Astrocyte (in vitro differentiated cells and primary cell): ENCODE results near the gene NR2F2. TPM values are rescaled to one million over a fixed set of nuclear protein-coding genes. Genes with fewer than 3 reads are reported as not detected.

ENCODE experiments used
- DNase-seq: peaks from one replicate; pipeline ENCODE4 v3.0.0-alpha.2; 2010; ENCODE audit warnings: low read depth
- FAIRE-seq: peaks from 2 replicates; lab custom pipeline; 2011; peaks lifted over from hg19 to GRCh38; lab: Jason Lieb, UNC
- H2AFZ ChIP-seq: 2 replicates; pipeline ENCODE4 v1.6.0; 2012; ENCODE audit warnings: low read depth, low read length, inconsistent platforms
- H3K27ac ChIP-seq: 2 replicates; pipeline ENCODE4 v1.5.1; 2011; ENCODE audit warnings: low read depth, low read length, inconsistent platforms
- H3K27me3 ChIP-seq: 2 replicates; pipeline ENCODE4 v1.6.0; 2011; ENCODE audit warnings: low read length, inconsistent platforms; ENCODE audit not compliant: insufficient read depth
- H3K36me3 ChIP-seq: 2 replicates; pipeline ENCODE4 v1.5.1; 2011; ENCODE audit warnings: low read length, inconsistent platforms; ENCODE audit not compliant: insufficient read depth
- H3K4me1 ChIP-seq: 2 replicates; pipeline ENCODE4 v1.5.1; 2011; ENCODE audit warnings: low read length, inconsistent platforms; ENCODE audit not compliant: insufficient read depth
- H3K4me2 ChIP-seq: 2 replicates; pipeline ENCODE4 v1.6.0; 2012; ENCODE audit warnings: low read length, inconsistent platforms
- H3K4me3 ChIP-seq: 2 replicates; pipeline ENCODE4 v1.5.1; 2011; ENCODE audit warnings: low read depth, mild to moderate bottlenecking, low read length, inconsistent platforms; ENCODE audit not compliant: insufficient read depth
- H3K79me2 ChIP-seq: 2 replicates; pipeline ENCODE4 v1.6.0; 2012; ENCODE audit warnings: mild to moderate bottlenecking, low read length, inconsistent platforms; ENCODE audit not compliant: insufficient read depth
- H3K9ac ChIP-seq: 2 replicates; pipeline ENCODE4 v1.6.0; 2012; ENCODE audit warnings: mild to moderate bottlenecking, low read length, inconsistent platforms
- H3K9me3 ChIP-seq: 2 replicates; pipeline ENCODE4 v1.5.1; 2012; ENCODE audit warnings: low read depth, mild to moderate bottlenecking, low read length, inconsistent platforms; ENCODE audit not compliant: insufficient read depth
- H4K20me1 ChIP-seq: 2 replicates; pipeline ENCODE4 v1.6.0; 2012; ENCODE audit warnings: low read length, inconsistent platforms; ENCODE audit not compliant: insufficient read depth
- H3K27ac Mint-ChIP-seq: one replicate; pipeline ENCODE4 v1.8.0; 2021; ENCODE audit warnings: mild to moderate bottlenecking, mixed read lengths; ENCODE audit not compliant: unreplicated experiment
- H3K27me3 Mint-ChIP-seq: one replicate; pipeline ENCODE4 v1.8.0; 2021; ENCODE audit warnings: low read depth, mixed read lengths; ENCODE audit not compliant: unreplicated experiment
- H3K36me3 Mint-ChIP-seq: one replicate; pipeline ENCODE4 v1.8.0; 2021; ENCODE audit warnings: low read depth, mixed read lengths; ENCODE audit not compliant: unreplicated experiment
- H3K4me1 Mint-ChIP-seq: one replicate; pipeline ENCODE4 v1.8.0; 2021; ENCODE audit warnings: low read depth, mixed read lengths; ENCODE audit not compliant: unreplicated experiment
- H3K4me3 Mint-ChIP-seq: one replicate; pipeline ENCODE4 v1.8.0; 2021; ENCODE audit warnings: mild to moderate bottlenecking, moderate library complexity, mixed read lengths; ENCODE audit not compliant: unreplicated experiment
- H3K9me3 Mint-ChIP-seq: one replicate; pipeline ENCODE4 v1.8.0; 2021; ENCODE audit warnings: mild to moderate bottlenecking, mixed read lengths; ENCODE audit not compliant: unreplicated experiment
- EZH2 ChIP-seq: IDR thresholded peaks from 2 replicates; pipeline ENCODE4 v1.6.1; 2012; ENCODE audit warnings: mild to moderate bottlenecking, low read length, inconsistent platforms; ENCODE audit not compliant: insufficient read depth
- total RNA-seq: library from RNA; stranded (reverse); gene quantifications from 2 replicates; pipeline ENCODE4 v1.2.1, GENCODE V29; 2021
- TF ChIP-seq, protein P1 (sequence below): IDR thresholded peaks from 2 replicates; pipeline ENCODE4 v1.5.1; 2011; ENCODE audit warnings: low read depth, mild to moderate bottlenecking, inconsistent platforms, low read length, moderate library complexity; ENCODE audit not compliant: insufficient read depth

The NR2F2 gene
- total RNA-seq, 1 donor from 2014 or later: 75.8 TPM

DNA sequence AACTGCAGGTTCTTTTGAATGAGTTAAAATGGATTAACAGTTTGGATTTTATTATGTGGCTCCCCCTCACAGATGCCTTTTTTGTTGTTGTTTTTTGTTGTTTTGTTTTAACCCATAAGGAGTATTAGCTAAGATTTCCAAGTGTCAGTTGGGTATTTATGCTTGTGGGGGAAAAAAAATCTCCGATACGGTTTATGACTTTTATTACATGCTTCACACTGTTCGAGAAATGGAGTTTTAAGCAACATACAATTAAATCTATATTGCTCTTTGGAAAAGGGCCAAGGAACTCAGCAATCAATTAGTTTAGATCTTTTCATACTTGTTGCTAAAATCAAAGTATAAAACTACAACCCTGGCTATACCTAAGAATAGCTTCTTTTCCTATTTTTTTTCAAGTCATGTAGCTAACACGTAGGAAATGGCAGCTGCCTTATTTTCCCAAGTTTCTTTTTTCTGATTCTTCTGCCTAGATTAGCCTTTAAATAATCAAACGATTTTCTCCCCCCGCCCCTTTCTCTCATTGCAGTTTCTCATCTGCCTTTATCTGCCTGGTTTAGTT lies 16.0 kb downstream of the NR2F2 start:
- H3K27ac Mint-ChIP-seq: peak overlapping the region; percentile 41

DNA sequence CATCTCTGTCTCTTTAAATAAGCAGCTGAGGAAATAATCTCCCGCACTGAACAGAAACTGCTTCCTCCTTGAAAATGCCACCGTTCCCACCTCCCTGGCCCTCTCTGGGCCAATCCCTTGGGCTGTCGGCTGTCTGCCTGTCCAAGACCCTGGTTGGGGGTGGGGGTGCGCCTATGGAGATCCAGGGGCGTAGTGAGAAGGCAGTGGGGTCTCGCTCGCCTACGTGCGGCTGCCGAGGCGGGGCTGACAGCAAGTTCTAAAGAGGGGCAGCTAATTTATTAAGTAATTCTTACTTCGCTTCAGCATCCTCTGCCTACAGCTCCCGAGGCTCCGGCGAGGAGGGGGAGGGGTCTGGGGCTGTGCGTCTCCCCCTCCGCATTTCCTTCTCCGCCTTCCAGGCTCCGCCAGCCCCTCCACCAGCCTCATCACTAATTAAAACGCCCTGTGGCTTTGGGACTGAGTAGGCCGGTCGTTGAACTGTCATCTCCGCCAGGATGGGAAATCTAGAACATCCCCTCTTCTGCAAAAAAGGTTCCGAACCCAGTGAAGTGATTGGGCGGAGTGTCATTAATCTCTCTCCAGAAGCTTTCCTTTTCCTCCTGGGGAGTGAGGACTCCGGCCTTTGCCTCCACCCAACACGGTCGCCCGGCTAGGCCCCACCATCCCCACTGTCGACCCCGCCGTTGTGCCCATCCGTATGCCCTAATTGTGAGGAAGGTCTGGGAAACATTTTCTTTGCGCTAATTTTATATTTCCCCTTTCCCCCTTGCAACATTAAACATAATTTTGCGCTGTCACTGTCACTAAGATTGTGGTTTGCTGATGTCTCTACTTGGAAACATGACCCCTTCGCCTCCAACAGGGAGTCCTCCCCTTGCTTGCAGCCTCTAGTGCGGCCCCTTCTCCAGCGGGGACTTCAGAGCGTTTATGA lies 16.9 kb downstream of the NR2F2 start:
- DNase-seq (no peak), FAIRE-seq (no peak)
- H4K20me1 ChIP-seq: peaks cover 35% of the 10 kb centered on the region
- H3K36me3 Mint-ChIP-seq: peaks cover 38% of the 10 kb centered on the region
- H3K9me3 ChIP-seq: no peaks in the 10 kb centered on the region
- H3K4me3 ChIP-seq: peak overlapping the region; percentile 38
- peak overlapping the region; percentile 90 for H3K27ac ChIP-seq
- peak overlapping the region; percentile 93 for H3K4me2 ChIP-seq
- no peak overlapping the region for H2AFZ ChIP-seq
- TF ChIP-seq EZH2: no peak
- TF ChIP-seq, protein P1, sequence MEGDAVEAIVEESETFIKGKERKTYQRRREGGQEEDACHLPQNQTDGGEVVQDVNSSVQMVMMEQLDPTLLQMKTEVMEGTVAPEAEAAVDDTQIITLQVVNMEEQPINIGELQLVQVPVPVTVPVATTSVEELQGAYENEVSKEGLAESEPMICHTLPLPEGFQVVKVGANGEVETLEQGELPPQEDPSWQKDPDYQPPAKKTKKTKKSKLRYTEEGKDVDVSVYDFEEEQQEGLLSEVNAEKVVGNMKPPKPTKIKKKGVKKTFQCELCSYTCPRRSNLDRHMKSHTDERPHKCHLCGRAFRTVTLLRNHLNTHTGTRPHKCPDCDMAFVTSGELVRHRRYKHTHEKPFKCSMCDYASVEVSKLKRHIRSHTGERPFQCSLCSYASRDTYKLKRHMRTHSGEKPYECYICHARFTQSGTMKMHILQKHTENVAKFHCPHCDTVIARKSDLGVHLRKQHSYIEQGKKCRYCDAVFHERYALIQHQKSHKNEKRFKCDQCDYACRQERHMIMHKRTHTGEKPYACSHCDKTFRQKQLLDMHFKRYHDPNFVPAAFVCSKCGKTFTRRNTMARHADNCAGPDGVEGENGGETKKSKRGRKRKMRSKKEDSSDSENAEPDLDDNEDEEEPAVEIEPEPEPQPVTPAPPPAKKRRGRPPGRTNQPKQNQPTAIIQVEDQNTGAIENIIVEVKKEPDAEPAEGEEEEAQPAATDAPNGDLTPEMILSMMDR: no peak
- no peaks in the 10 kb centered on the region for H3K27me3 ChIP-seq
- H3K36me3 ChIP-seq: peaks cover 29% of the 10 kb centered on the region
- peaks cover 12% of the 10 kb centered on the region for H3K9me3 Mint-ChIP-seq
- H3K79me2 ChIP-seq: peaks cover 100% of the 10 kb centered on the region
- peak overlapping the region; percentile 77 for H3K4me3 Mint-ChIP-seq
- peaks cover 82% of the 10 kb centered on the region for H3K27me3 Mint-ChIP-seq
- peaks cover 91% of the 10 kb centered on the region for H3K4me1 ChIP-seq
- H3K9ac ChIP-seq: peak overlapping the region; percentile 96
- H3K27ac Mint-ChIP-seq: peak overlapping the region; percentile 72
- H3K4me1 Mint-ChIP-seq: peaks cover 48% of the 10 kb centered on the region

More for the DNA sequence above, 16.0 kb downstream of the NR2F2 start:
- Histone ChIP-seq H3K27me3 (no peaks in the 10 kb centered on the region), H3K4me2 (peak overlapping the region; percentile 93), H3K4me3 (peak overlapping the region; percentile 55), H3K9ac (peak overlapping the region; percentile 96), H3K27ac (peak overlapping the region; percentile 90), H2AFZ (no peak overlapping the region), H3K4me1 (peaks cover 88% of the 10 kb centered on the region), H4K20me1 (peaks cover 39% of the 10 kb centered on the region), H3K79me2 (peaks cover 100% of the 10 kb centered on the region), H3K9me3 (no peaks in the 10 kb centered on the region), H3K36me3 (peaks cover 32% of the 10 kb centered on the region)
- Mint-ChIP-seq H3K36me3 (peaks cover 38% of the 10 kb centered on the region), H3K4me1 (peaks cover 53% of the 10 kb centered on the region), H3K4me3 (peak overlapping the region; percentile 78), H3K27me3 (peaks cover 82% of the 10 kb centered on the region), H3K9me3 (peaks cover 16% of the 10 kb centered on the region)
- no peak for TF ChIP-seq EZH2
- TF ChIP-seq, protein P1: no peak
- FAIRE-seq (no peak), DNase-seq (no peak)
